Activated naive CD4-positive, alpha-beta T cell treated with anti-CD3 and anti-CD28 coated beads for 36 hours (primary cell): ENCODE results near the gene LDB2. TPM values are rescaled to one million over a fixed set of nuclear protein-coding genes. Genes with fewer than 3 reads are reported as not detected.

Source experiments
- CTCF ChIA-PET: fragments of 350-600 bp; sonication (Branson Sonifier 250); formaldehyde crosslinking; loops from one replicate; lab custom pipeline; 2021; ENCODE audit warnings: antibody characterized with exemption; lab: Charles Lee
- DNase-seq: peaks from one replicate; pipeline ENCODE4 v3.0.0-alpha.2; 2020
- H3K27ac Mint-ChIP-seq: one replicate; pipeline ENCODE4 v1.8.0; 2021; ENCODE audit warnings: mild to moderate bottlenecking, mixed read lengths
- H3K27me3 Mint-ChIP-seq: one replicate; pipeline ENCODE4 v1.8.0; 2021; ENCODE audit warnings: low read depth, mixed read lengths
- H3K36me3 Mint-ChIP-seq: one replicate; pipeline ENCODE4 v1.8.0; 2021; ENCODE audit warnings: low read depth, mixed read lengths
- H3K4me1 Mint-ChIP-seq: one replicate; pipeline ENCODE4 v1.8.0; 2021; ENCODE audit warnings: low read depth, mixed read lengths
- H3K4me3 Mint-ChIP-seq: one replicate; pipeline ENCODE4 v1.8.0; 2021; ENCODE audit warnings: mild to moderate bottlenecking, moderate library complexity, mixed read lengths
- H3K9me3 Mint-ChIP-seq: one replicate; pipeline ENCODE4 v1.8.0; 2021; ENCODE audit warnings: mixed read lengths
- intact Hi-C: fragments of 100-400 bp; cut with micrococcal nuclease; formaldehyde crosslinking; loops from one replicate; pipeline ENCODE4 v1.15.1; 2023
- total RNA-seq, 2 experiments: library from RNA; stranded (reverse); gene quantifications; one replicate each; pipeline ENCODE4 v1.2.3, GENCODE V29; 2021

The LDB2 gene
- total RNA-seq, 2 experiments from 2014 or later: not detected

- peaks cover 5% of the 10 kb centered on the region for H3K9me3 Mint-ChIP-seq
- H3K36me3 Mint-ChIP-seq: no peaks in the 10 kb centered on the region
- intact Hi-C loops: no loop called here
- H3K27ac Mint-ChIP-seq: no peak overlapping the region
- CTCF ChIA-PET: no interaction called here
- no peaks in the 10 kb centered on the region for H3K4me1 Mint-ChIP-seq
- no peak for DNase-seq
- H3K4me3 Mint-ChIP-seq: no peak overlapping the region
- no peaks in the 10 kb centered on the region for H3K27me3 Mint-ChIP-seq
These were observed 392.7 kb downstream of the LDB2 start for GRCh38 chr4:16505726-16506125.

- no peak for DNase-seq
- no peak overlapping the region for H3K27ac Mint-ChIP-seq
- intact Hi-C loops: no loop called here
- H3K4me3 Mint-ChIP-seq: no peak overlapping the region
- H3K36me3 Mint-ChIP-seq: no peaks in the 10 kb centered on the region
- no peaks in the 10 kb centered on the region for H3K4me1 Mint-ChIP-seq
- no peaks in the 10 kb centered on the region for H3K27me3 Mint-ChIP-seq
- CTCF ChIA-PET: no interaction called here
- peaks cover 5% of the 10 kb centered on the region for H3K9me3 Mint-ChIP-seq
These were observed 393.2 kb downstream of the LDB2 start for GRCh38 chr4:16505267-16505666.

DNA sequence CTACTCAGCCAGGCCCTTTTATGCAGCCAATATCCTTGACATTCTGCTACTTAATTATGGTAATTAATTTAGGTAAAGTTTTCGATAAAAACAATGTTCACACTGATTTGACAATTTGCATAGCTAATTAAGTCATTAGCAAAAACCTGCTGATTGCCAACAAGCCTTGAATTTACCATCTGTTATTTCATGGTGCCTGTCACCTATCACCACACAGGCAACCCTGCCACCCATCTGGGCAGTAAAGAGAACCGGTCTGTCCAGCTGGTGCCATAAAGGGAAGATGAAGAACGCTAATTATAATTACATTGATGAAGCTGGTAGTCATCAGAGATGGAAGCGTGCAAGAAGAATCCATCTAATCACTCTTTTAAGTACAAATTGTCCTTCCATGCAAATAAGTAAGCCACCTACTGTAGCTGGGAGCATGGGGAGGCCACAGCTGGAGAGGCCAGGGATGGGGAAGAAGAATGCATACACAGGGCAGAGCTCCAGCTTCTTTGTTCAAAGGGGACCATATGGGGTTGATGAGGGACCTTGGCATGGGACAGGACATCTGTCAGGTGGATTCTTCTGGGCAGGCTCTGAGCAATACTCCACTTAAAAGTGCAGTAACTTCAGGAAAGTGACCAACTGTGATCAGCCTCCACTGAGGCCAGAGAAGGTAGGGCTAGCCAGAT is 394.9 kb downstream of the LDB2 start:
- intact Hi-C loops: no loop called here
- CTCF ChIA-PET: no interaction called here
- no peak for DNase-seq
- Mint-ChIP-seq H3K27ac (no peak overlapping the region), H3K9me3 (peaks cover 5% of the 10 kb centered on the region), H3K36me3 (no peaks in the 10 kb centered on the region), H3K4me1 (no peaks in the 10 kb centered on the region), H3K27me3 (no peaks in the 10 kb centered on the region), H3K4me3 (no peak overlapping the region)

DNA sequence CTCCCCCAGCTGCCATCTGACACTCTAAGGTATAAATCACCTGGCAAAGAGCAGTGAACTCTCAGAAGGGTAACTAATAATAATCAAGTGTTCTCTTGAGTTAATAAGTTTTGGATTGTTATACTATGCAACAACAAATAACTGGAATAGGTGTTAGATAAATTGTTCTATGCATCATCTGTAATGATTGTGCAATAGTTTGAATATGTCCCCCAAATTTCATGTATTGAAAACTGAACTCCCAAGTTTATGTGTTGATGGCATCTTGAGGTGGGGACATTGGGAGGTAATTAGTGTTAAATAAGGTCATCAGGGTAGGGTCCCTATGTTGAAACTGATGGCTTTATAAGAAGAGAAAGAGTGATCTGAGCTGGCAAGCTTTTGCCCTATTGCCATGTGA is 399.5 kb downstream of the LDB2 start:
- Mint-ChIP-seq H3K27me3 (peaks cover 4% of the 10 kb centered on the region), H3K9me3 (no peaks in the 10 kb centered on the region), H3K4me3 (no peak overlapping the region), H3K4me1 (no peaks in the 10 kb centered on the region), H3K27ac (no peak overlapping the region), H3K36me3 (no peaks in the 10 kb centered on the region)
- DNase-seq: no peak
- intact Hi-C loops: no loop called here
- CTCF ChIA-PET: interaction anchor here (0.5 kb wide), 1 partner anchor 209 kb away, joined by 3 read pairs; no protein-coding TSS in a partner anchor

- H3K27me3 Mint-ChIP-seq: peaks cover 4% of the 10 kb centered on the region
- no peak overlapping the region for H3K4me3 Mint-ChIP-seq
- CTCF ChIA-PET: no interaction called here
These were observed 401.9 kb downstream of the LDB2 start for GRCh38 chr4:16496501-16496900.

GRCh38 chr4:16492872-16493271 is 405.6 kb downstream of the LDB2 start:
- no peak for DNase-seq
- CTCF ChIA-PET: interaction anchor here (0.6 to 1.1 kb wide), 2 partner anchors 10 to 133 kb away, joined by 3 read pairs; no protein-coding TSS in a partner anchor
- no peak overlapping the region for H3K27ac Mint-ChIP-seq
- intact Hi-C loops: no loop called here
- H3K9me3 Mint-ChIP-seq: peaks cover 4% of the 10 kb centered on the region
- H3K27me3 Mint-ChIP-seq: peaks cover 6% of the 10 kb centered on the region
- no peak overlapping the region for H3K4me3 Mint-ChIP-seq
- H3K4me1 Mint-ChIP-seq: no peaks in the 10 kb centered on the region
- H3K36me3 Mint-ChIP-seq: no peaks in the 10 kb centered on the region

More at GRCh38 chr4:16496501-16496900, 401.9 kb downstream of the LDB2 start:
- no peaks in the 10 kb centered on the region for H3K9me3 Mint-ChIP-seq
- no peak overlapping the region for H3K27ac Mint-ChIP-seq
- DNase-seq: no peak
- H3K36me3 Mint-ChIP-seq: no peaks in the 10 kb centered on the region
- no peaks in the 10 kb centered on the region for H3K4me1 Mint-ChIP-seq
- intact Hi-C loops: no loop called here

- peaks cover 2% of the 10 kb centered on the region for H3K27me3 Mint-ChIP-seq
- intact Hi-C loops: no loop called here
- DNase-seq: no peak
These were observed 409.2 kb downstream of the LDB2 start for GRCh38 chr4:16489226-16489625.

DNA sequence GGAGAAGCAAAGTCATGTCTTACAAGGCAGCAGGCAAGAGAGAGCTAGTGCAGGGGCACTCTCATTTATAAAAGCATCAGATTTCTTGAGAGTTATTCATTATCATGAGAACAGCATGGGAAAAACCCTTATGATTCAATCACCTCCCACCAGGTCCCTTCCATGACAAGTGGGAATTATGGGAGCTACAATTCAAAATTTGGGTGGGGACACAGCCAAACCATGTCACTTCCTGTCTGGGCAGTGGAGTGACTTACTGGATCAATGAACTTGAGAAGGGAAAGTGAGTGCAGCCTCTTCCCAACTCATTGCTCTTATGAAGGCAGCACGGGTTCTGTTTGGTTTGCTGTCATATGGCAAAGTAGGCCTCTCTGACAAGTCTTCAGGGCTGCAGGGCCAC is 410.4 kb downstream of the LDB2 start:
- Mint-ChIP-seq H3K36me3 (no peaks in the 10 kb centered on the region), H3K27ac (no peak overlapping the region), H3K27me3 (peaks cover 2% of the 10 kb centered on the region), H3K9me3 (peaks cover 7% of the 10 kb centered on the region), H3K4me1 (no peaks in the 10 kb centered on the region), H3K4me3 (no peak overlapping the region)
- no peak for DNase-seq
- CTCF ChIA-PET: no interaction called here
- intact Hi-C loops: no loop called here

More at GRCh38 chr4:16489226-16489625, 409.2 kb downstream of the LDB2 start:
- Mint-ChIP-seq H3K27ac (no peak overlapping the region), H3K4me3 (no peak overlapping the region), H3K4me1 (no peaks in the 10 kb centered on the region), H3K9me3 (peaks cover 7% of the 10 kb centered on the region), H3K36me3 (no peaks in the 10 kb centered on the region)
- CTCF ChIA-PET: no interaction called here

DNA sequence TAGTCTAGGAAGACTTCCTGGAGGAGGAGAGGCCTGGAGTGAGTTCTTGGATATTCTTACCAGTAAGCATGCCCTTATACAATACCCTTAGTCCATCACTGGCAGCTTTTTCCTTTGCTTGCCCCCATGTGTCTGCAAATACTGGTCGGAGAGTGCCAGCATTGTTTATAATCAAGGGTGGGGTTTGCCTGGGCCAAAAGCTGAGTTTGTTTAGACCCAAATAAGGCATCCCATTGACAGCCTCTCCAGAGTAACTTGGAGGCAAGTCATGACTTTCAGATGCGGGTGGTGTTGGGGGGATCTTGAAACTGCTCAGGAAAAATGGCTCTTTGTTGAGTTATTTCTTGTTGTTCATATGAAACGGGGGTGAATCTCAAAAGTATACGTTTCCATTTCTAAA is 413.7 kb downstream of the LDB2 start:
- Mint-ChIP-seq H3K4me3 (no peak overlapping the region), H3K27ac (no peak overlapping the region), H3K27me3 (no peaks in the 10 kb centered on the region), H3K36me3 (no peaks in the 10 kb centered on the region), H3K9me3 (peaks cover 5% of the 10 kb centered on the region), H3K4me1 (no peaks in the 10 kb centered on the region)
- intact Hi-C loops: no loop called here
- no peak for DNase-seq
- CTCF ChIA-PET: no interaction called here

DNA sequence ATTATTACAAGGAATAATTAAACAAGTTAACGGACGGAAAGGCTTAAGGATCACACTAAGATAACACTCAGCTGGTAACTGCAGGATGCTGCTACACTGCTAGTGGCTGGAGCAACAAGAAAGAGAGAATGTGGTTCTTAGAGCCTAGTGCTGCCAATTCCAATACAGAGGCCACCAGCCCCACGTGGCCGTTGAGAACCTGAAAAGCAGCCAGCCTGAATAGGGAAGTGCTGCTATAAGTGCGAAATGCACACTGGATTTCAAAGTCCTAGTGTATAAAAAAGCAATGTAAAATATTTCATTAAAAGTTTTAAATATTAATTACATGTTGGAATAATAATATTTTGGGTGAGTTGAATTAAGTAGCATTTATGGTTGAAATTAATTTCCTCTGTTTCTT is 414.9 kb downstream of the LDB2 start:
- CTCF ChIA-PET: interaction anchor here (0.7 kb wide), 1 partner anchor 10 kb away, joined by 3 read pairs; no protein-coding TSS in a partner anchor
- H3K27me3 Mint-ChIP-seq: no peaks in the 10 kb centered on the region
- intact Hi-C loops: no loop called here
- no peak for DNase-seq
- H3K4me3 Mint-ChIP-seq: no peak overlapping the region
- no peaks in the 10 kb centered on the region for H3K36me3 Mint-ChIP-seq
- H3K9me3 Mint-ChIP-seq: peaks cover 3% of the 10 kb centered on the region
- H3K27ac Mint-ChIP-seq: no peak overlapping the region
- no peaks in the 10 kb centered on the region for H3K4me1 Mint-ChIP-seq

DNA sequence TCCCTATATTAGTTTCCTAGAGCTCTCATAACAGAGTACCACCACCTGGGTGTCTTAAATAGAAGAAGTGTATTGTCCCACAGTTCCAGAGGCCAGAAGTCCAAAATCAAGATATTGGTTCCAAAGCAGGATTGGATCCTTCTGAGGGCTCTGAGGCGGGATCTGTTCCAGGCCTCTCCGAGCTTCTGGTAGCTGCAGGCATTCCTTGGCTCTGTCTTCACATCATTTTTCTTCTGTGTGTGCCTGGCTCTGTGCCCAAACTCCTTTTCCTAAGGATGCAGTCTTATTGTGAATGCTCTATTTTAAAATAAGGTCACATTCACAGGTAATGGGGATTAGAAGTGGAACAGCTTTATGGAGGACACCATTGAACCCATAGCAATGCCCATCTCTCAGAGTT is 418.4 kb downstream of the LDB2 start:
- CTCF ChIA-PET: no interaction called here
- no peaks in the 10 kb centered on the region for H3K9me3 Mint-ChIP-seq
- H3K4me1 Mint-ChIP-seq: no peaks in the 10 kb centered on the region
- no peak for DNase-seq
- intact Hi-C loops: no loop called here
- H3K4me3 Mint-ChIP-seq: no peak overlapping the region
- no peaks in the 10 kb centered on the region for H3K27me3 Mint-ChIP-seq
- no peaks in the 10 kb centered on the region for H3K36me3 Mint-ChIP-seq
- no peak overlapping the region for H3K27ac Mint-ChIP-seq

DNA sequence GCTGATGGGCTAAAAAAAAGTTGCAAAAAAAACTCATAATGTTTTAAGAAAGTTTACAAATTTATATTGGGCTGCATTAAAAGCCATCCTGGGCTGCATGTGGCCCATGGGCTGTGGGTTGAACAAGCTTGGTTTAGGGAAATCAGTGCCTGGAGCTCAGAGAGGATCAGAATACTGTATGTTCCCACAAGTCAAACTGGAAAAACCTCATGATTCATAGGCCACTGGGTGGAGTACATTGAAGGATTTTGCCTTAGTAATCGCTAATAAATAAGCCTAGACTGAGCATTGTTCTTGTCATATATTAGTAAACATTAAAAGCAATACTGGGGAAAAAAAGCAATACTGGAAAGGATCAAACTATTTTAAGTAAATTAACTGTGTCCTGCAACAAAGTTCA is 425.9 kb downstream of the LDB2 start:
- Mint-ChIP-seq H3K27ac (no peak overlapping the region), H3K9me3 (peaks cover 15% of the 10 kb centered on the region), H3K4me1 (no peaks in the 10 kb centered on the region), H3K4me3 (no peak overlapping the region), H3K36me3 (no peaks in the 10 kb centered on the region), H3K27me3 (peaks cover 2% of the 10 kb centered on the region)
- CTCF ChIA-PET: no interaction called here
- DNase-seq: no peak
- intact Hi-C loops: no loop called here

DNA sequence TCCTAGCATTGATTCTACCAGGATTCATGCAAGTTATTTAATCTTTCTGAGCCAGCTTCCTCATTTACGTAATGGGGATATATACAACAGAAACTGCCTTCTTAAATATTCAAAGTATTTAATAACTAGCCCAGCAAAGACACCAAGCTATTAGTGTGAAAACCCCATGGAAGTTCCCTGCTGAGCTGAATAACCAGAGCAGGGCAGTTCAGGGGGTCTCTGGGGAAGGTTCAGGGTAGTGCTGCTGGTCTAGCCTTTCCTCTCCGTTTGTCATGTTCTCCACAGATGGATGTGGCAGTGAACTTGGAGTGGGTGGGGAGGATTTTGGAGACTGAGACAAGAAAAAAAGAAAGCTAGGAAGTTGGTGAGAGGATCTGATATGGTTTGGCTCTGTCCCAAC is 431.4 kb downstream of the LDB2 start:
- CTCF ChIA-PET: no interaction called here
- H3K27me3 Mint-ChIP-seq: peaks cover 2% of the 10 kb centered on the region
- no peak for DNase-seq
- peaks cover 4% of the 10 kb centered on the region for H3K9me3 Mint-ChIP-seq
- intact Hi-C loops: no loop called here
- H3K4me3 Mint-ChIP-seq: no peak overlapping the region
- H3K27ac Mint-ChIP-seq: no peak overlapping the region
- H3K4me1 Mint-ChIP-seq: no peaks in the 10 kb centered on the region
- H3K36me3 Mint-ChIP-seq: no peaks in the 10 kb centered on the region
